GM12892 (cell line): ENCODE data around the gene SLC6A17.

Experiments used
- POLR2A ChIP-seq: IDR thresholded peaks from 2 replicates; pipeline ENCODE4 v1.6.1; 2011; ENCODE audit warnings: low read depth, low read length, control low read depth
- POLR2AphosphoS5 ChIP-seq: IDR thresholded peaks from 2 replicates; pipeline ENCODE4 v1.6.1; 2011; ENCODE audit warnings: low read depth, low read length, control low read depth
- TAF1 ChIP-seq: IDR thresholded peaks from 2 replicates; pipeline ENCODE4 v1.6.1; 2011; ENCODE audit warnings: low read depth, mild to moderate bottlenecking, control low read depth, low read length, borderline replicate concordance

DNA sequence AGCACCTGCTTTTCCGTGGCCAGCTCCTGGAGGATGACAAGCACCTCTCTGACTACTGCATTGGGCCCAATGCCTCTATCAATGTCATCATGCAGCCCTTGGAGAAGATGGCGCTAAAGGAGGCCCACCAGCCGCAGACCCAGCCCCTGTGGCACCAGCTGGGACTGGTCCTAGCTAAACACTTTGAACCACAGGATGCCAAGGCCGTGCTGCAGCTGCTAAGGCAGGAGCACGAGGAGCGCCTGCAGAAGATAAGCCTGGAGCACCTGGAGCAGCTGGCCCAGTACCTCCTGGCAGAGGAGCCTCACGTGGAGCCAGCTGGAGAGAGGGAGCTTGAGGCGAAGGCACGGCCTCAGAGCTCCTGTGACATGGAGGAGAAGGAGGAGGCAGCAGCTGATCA is 37.6 kb upstream of the SLC6A17 start:
- TF ChIP-seq POLR2A (no peak), TAF1 (no peak), POLR2AphosphoS5 (no peak)
